CD4-positive, alpha-beta T cell (primary cell): ENCODE measurements around the gene TMEM63A. TPM values are rescaled to one million over a fixed set of nuclear protein-coding genes. Genes with fewer than 3 reads are reported as not detected.

Source experiments
- ATAC-seq: fragments of 200-7000 bp; cut with Tn5 transposase; one replicate; pipeline ENCODE4 v1.10.0; 2022; ENCODE audit warnings: mild to moderate bottlenecking; ENCODE audit not compliant: poor library complexity
- CTCF ChIA-PET: fragments of 350-600 bp; sonication (Branson Sonifier 250); formaldehyde crosslinking; loops from one replicate; lab custom pipeline; 2021; ENCODE audit warnings: antibody characterized with exemption, inconsistent platforms; lab: Charles Lee
- POLR2A ChIA-PET: fragments of 350-600 bp; sonication (Branson Sonifier 250); formaldehyde crosslinking; loops from one replicate; lab custom pipeline; 2021; ENCODE audit warnings: antibody characterized with exemption, inconsistent platforms; lab: Charles Lee
- DNase-seq, 14 experiments: peaks; one replicate each; pipeline ENCODE4 v3.0.0-alpha.2; 2013 to 2020; ENCODE audit warnings: mixed read lengths in 2 of 14
- H3K27ac ChIP-seq, 2 donors: one replicate each; pipeline versions ENCODE4 v1.5.1 to v1.7.0; 2013; ENCODE audit warnings: low read length in 2 of 2, low read depth in 1 of 2, mild to moderate bottlenecking in 1 of 2
- H3K27me3 ChIP-seq, 2 experiments: 1 replicate in 1 of 2; 2 replicates in 1 of 2; pipeline versions ENCODE4 v1.6.1 to v1.7.0; 2013; ENCODE audit warnings: low read length in 2 of 2, control low read depth in 1 of 2, mild to moderate bottlenecking in 1 of 2, moderate library complexity in 1 of 2; ENCODE audit not compliant: insufficient read depth in 2 of 2, control insufficient read depth in 1 of 2
- H3K36me3 ChIP-seq: one replicate; pipeline ENCODE4 v1.6.1; 2013; ENCODE audit warnings: low read length, control low read depth; ENCODE audit not compliant: insufficient read depth
- H3K4me1 ChIP-seq: one replicate; pipeline ENCODE4 v1.6.1; 2013; ENCODE audit warnings: low read length, control low read depth; ENCODE audit not compliant: insufficient read depth
- H3K4me3 ChIP-seq: one replicate; pipeline ENCODE4 v1.5.1; 2013; ENCODE audit warnings: mild to moderate bottlenecking, low read length, moderate library complexity
- H3K9me3 ChIP-seq, 2 experiments: 1 replicate in 1 of 2; 2 replicates in 1 of 2; pipeline versions ENCODE4 v1.6.1 to v1.7.0; 2013; ENCODE audit warnings: low read length in 2 of 2, mild to moderate bottlenecking in 2 of 2, control low read depth in 1 of 2, moderate library complexity in 1 of 2; ENCODE audit not compliant: control insufficient read depth in 1 of 2, insufficient read depth in 1 of 2
- H3K27ac Mint-ChIP-seq: one replicate; pipeline ENCODE4 v1.8.0; 2020; ENCODE audit warnings: mixed read lengths
- H3K27me3 Mint-ChIP-seq: one replicate; pipeline ENCODE4 v1.8.0; 2021; ENCODE audit warnings: mixed read lengths
- H3K36me3 Mint-ChIP-seq: one replicate; pipeline ENCODE4 v1.8.0; 2021; ENCODE audit warnings: low read depth, mixed read lengths
- H3K4me1 Mint-ChIP-seq: one replicate; pipeline ENCODE4 v1.8.0; 2021; ENCODE audit warnings: low read depth, mixed read lengths
- H3K4me3 Mint-ChIP-seq: one replicate; pipeline ENCODE4 v1.8.0; 2020; ENCODE audit warnings: mild to moderate bottlenecking, mixed read lengths
- H3K9me3 Mint-ChIP-seq: one replicate; pipeline ENCODE4 v1.8.0; 2020; ENCODE audit warnings: mixed read lengths
- CTCF ChIP-seq: fragments of 200-600 bp; IDR thresholded peaks from one replicate; pipeline ENCODE4 v1.8.0; 2022; ENCODE audit warnings: antibody characterized with exemption, mild to moderate bottlenecking
- intact Hi-C, 2 experiments: fragments of 100-400 bp; cut with DNase I in 1 of 2; cut with micrococcal nuclease in 1 of 2; formaldehyde crosslinking; loops; one replicate each; pipeline versions ENCODE4 v1.15.1 to v1.9.0; 2023 to 2025; cut with DNase I, micrococcal nuclease
- total RNA-seq, 174 experiments: library from RNA in 2 of 174; stranded (reverse) in 2 of 174; gene quantifications; one replicate each; pipeline ENCODE4 v1.2.3 and lab custom pipeline; 2021 to 2026

The TMEM63A gene
- total RNA-seq, 2 experiments from 2014 or later = 199 to 204 TPM

DNA sequence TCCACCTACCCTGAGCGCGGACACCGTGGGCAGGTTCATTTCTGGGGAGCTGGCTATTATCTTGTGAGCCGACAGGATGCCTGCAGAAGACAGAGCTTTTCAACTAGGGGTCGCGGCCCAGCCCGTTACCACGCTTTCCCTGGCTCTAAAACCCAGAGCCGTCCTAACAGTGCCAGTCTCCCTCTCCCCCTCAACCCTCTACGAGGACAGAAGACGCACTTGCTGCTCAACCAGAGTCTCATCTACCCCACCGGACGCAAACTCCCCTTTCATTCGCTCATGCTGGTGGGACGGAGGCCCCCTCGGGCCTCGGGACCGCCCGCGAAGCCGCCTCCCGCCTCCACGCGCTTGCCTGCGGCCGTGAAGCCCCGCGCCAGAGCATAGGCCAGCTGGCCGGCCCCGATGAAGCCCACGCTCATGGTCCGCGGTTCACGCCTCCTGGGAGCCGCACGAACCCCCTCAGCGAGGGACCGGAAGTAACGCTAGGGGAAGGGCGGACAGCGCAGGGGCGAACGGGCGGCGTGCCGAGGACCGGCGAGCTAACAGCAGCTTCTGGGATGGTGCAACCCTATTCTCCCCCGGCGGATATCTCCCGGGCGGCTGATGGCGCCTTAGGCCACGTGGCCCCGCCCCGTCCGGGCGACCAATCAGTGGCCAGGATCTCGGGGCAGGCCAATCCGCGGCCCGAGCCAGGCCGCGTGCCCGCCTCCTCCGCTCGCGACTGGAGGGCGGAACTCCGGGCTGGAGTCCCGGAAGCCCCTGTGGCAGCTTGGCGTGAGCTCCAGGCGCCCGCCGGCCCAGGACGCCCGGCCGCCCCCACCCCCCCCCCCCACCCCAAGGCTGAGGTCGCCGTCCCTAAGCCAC lies 41.7 kb upstream of the TMEM63A start, which contains the start of gene PYCR2:
Gene PYCR2 (minus strand): TSS at position 559 of the 864 bp plus-strand sequence. CDS start 140 bp downstream, at position 419.
- ATAC-seq (peak; percentile 98), DNase-seq (peak; percentile 87 to 98 (median 93))
- H3K36me3 ChIP-seq = peaks cover 34% of the 10 kb centered on the region
- no peaks in the 10 kb centered on the region for H3K27me3 ChIP-seq
- peak within 1 kb of the TSS; percentile 95 for H3K4me3 ChIP-seq
- intact Hi-C loops = loop anchor here (1.0 to 5.0 kb wide), 8 partner anchors 25 to 497 kb away; partner anchors contain the start of genes SDE2 (in 2 of the 2), H3-3A (in 1 of the 2), LBR (in 1 of the 2) and SRP9 (in 1 of the 2)
- peaks cover 54% of the 10 kb centered on the region for H3K4me1 Mint-ChIP-seq
- H3K9me3 Mint-ChIP-seq = no peaks in the 10 kb centered on the region
- H3K27me3 Mint-ChIP-seq = no peaks in the 10 kb centered on the region
- H3K9me3 ChIP-seq = no peaks in the 10 kb centered on the region
- H3K36me3 Mint-ChIP-seq = peaks cover 43% of the 10 kb centered on the region
- TF ChIP-seq CTCF = no peak
- CTCF ChIA-PET = interaction anchor here (1.0 to 1.8 kb wide), 7 partner anchors 13 to 484 kb away, joined by 3 to 9 read pairs (median 4); partner anchors contain the start of genes PARP1, SRP9 and TMEM63A
- POLR2A ChIA-PET = interaction anchor here (0.6 to 3.8 kb wide), 28 partner anchors 9 to 496 kb away, joined by 3 to 84 read pairs (median 4); partner anchors contain the start of genes H3-3A, LBR, SDE2 and SRP9
- H3K27ac ChIP-seq = peak within 1 kb of the TSS; percentile 79 to 89
- peak within 1 kb of the TSS; percentile 95 for H3K4me3 Mint-ChIP-seq
- H3K4me1 ChIP-seq = peaks cover 74% of the 10 kb centered on the region
- peak within 1 kb of the TSS; percentile 98 for H3K27ac Mint-ChIP-seq

- ChIA-PET CTCF (interaction anchor here (1.3 to 1.8 kb wide), 2 partner anchors 12 to 26 kb away, joined by 3 to 7 read pairs; no protein-coding TSS in a partner anchor), POLR2A (interaction anchor here (0.6 to 3.8 kb wide), 20 partner anchors 14 to 495 kb away, joined by 3 to 84 read pairs (median 6); partner anchors contain the start of genes H3-3A, LBR, SDE2 and SRP9)
- Mint-ChIP-seq H3K9me3 (no peaks in the 10 kb centered on the region), H3K27me3 (no peaks in the 10 kb centered on the region), H3K36me3 (peaks cover 44% of the 10 kb centered on the region), H3K4me3 (peak overlapping the region; percentile 95), H3K27ac (peak overlapping the region; percentile 98), H3K4me1 (peaks cover 48% of the 10 kb centered on the region)
- intact Hi-C loops = loop anchor here in 1 of 2 experiments (5.0 kb wide), 4 partner anchors 74 to 496 kb away; partner anchors contain the start of genes H3-3A, LBR and SDE2
- Histone ChIP-seq H3K36me3 (peaks cover 40% of the 10 kb centered on the region), H3K4me1 (peaks cover 68% of the 10 kb centered on the region), H3K4me3 (peak overlapping the region; percentile 95), H3K27ac (peak overlapping the region; percentile 62 to 89), H3K27me3 (no peaks in the 10 kb centered on the region), H3K9me3 (no peaks in the 10 kb centered on the region)
- no peak for TF ChIP-seq CTCF
- DNase-seq = no peak
- ATAC-seq = no peak
Measured at GRCh38 chr1:225923381-225923691, 41.2 kb upstream of the TMEM63A start.
